Astrocyte of the cerebellum (primary cell): Measurements from ENCODE around the gene CWC22.
"Not testable (repeated sequence)": the region's sequence is repeated elsewhere in the genome, so short reads cannot be mapped to it uniquely, and the experiment has no call there.

Source experiments
- DNase-seq: peaks from one replicate; pipeline ENCODE4 v3.0.0-alpha.2; 2011; ENCODE audit warnings: low read depth
- H3K4me3 ChIP-seq: 2 replicates; pipeline ENCODE4 v1.5.1; 2011; ENCODE audit warnings: mild to moderate bottlenecking, low read depth, low read length, moderate library complexity
- in situ Hi-C: cut with HindIII; loops from 2 replicates; pipeline ENCODE4 v1.10.0; 2017; ENCODE audit warnings: low sequenced_read_pairs
- TF ChIP-seq, protein P1 (sequence below): IDR thresholded peaks from 2 replicates; pipeline ENCODE4 v1.5.1; 2012; ENCODE audit warnings: low read length, low read depth, moderate library complexity, mild to moderate bottlenecking; ENCODE audit errors: missing control alignments

Gene CWC22

GRCh38 chr2:179946346-179946745 lies 60.8 kb downstream of the CWC22 start:
- TF ChIP-seq, protein P1, sequence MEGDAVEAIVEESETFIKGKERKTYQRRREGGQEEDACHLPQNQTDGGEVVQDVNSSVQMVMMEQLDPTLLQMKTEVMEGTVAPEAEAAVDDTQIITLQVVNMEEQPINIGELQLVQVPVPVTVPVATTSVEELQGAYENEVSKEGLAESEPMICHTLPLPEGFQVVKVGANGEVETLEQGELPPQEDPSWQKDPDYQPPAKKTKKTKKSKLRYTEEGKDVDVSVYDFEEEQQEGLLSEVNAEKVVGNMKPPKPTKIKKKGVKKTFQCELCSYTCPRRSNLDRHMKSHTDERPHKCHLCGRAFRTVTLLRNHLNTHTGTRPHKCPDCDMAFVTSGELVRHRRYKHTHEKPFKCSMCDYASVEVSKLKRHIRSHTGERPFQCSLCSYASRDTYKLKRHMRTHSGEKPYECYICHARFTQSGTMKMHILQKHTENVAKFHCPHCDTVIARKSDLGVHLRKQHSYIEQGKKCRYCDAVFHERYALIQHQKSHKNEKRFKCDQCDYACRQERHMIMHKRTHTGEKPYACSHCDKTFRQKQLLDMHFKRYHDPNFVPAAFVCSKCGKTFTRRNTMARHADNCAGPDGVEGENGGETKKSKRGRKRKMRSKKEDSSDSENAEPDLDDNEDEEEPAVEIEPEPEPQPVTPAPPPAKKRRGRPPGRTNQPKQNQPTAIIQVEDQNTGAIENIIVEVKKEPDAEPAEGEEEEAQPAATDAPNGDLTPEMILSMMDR, result no peak
- in situ Hi-C loops, result no loop called here
- no peak for DNase-seq
- H3K4me3 ChIP-seq, result no peak overlapping the region

GRCh38 chr2:179939259-179939658 lies 67.8 kb downstream of the CWC22 start:
- TF ChIP-seq, protein P1, result no peak
- in situ Hi-C loops, result no loop called here
- H3K4me3 ChIP-seq, result no peak overlapping the region
- DNase-seq, result no peak

DNA sequence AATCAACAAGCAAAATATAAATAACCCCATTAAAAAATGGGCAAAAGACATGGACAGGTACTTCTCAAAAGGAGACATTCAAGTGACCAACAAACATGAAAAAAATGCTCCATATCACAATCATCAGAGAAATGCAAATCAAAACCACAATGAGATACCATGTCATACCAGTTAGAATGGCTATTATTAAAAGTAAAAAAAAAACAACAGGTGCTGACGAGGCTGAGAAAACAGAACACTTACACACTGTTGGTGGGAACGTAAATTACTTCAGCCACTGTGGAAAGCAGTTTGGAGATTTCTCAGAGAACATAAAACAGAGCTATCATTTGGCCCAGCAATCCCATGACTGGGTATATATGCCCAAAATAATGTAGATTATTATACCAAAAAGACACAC lies 69.1 kb downstream of the CWC22 start:
- TF ChIP-seq, protein P1, result no peak
- in situ Hi-C loops, result no loop called here
- H3K4me3 ChIP-seq, result no peak overlapping the region
- DNase-seq, result no peak

- in situ Hi-C loops, result no loop called here
- no peak overlapping the region for H3K4me3 ChIP-seq
- TF ChIP-seq, protein P1, result peak; percentile 46
- no peak for DNase-seq
Observed at GRCh38 chr2:179936654-179937053, 70.4 kb downstream of the CWC22 start.

DNA sequence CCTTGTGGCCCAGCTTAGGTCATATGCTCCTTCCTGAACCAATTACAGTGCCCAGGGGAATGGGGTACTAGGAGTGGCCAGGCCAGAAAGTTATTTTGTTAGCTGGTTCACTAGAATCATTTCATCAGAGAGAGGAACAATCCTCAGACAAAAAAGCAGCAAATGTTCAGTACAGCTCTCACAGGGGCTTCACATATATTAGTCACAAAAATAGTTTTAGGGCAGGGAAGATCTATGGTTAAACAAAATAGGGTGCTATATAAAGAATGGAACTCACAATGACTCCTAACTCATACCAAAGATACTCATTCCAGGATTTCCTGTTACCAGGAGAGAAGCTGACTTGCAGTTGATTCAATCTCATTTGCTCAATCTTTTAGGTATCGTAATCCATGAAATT lies 71.0 kb downstream of the CWC22 start:
- in situ Hi-C loops, result no loop called here
- DNase-seq, result no peak
- TF ChIP-seq, protein P1, result no peak
- H3K4me3 ChIP-seq, result no peak overlapping the region

DNA sequence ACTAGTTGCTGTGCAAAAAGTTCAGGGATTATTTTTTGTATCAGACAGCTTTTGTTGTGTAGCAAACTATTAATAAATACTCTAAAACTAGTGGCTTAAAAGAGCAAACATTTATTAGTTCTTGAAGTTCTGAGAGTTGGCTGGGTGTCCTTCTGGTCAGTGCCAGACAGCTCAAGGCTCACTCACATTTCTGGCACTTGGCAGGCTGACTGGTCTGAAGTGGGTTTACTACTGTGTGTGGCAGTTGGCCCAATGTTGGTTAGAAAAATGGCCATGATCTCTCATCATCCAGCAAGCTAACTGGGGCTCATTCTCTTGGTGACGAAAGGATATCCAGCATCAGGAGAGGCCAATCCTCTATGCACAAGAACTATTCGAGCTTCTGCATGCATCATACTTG lies 74.3 kb downstream of the CWC22 start:
- DNase-seq, result peak; percentile 8
- TF ChIP-seq, protein P1, result no peak
- in situ Hi-C loops, result no loop called here
- no peak overlapping the region for H3K4me3 ChIP-seq

GRCh38 chr2:179931502-179931901 lies 75.6 kb downstream of the CWC22 start:
- in situ Hi-C loops, result no loop called here
- no peak overlapping the region for H3K4me3 ChIP-seq
- no peak for DNase-seq
- TF ChIP-seq, protein P1, result no peak

GRCh38 chr2:179929997-179930396 lies 77.1 kb downstream of the CWC22 start:
- in situ Hi-C loops, H3K4me3 ChIP-seq, DNase-seq: not testable (repeated sequence)
